NCI-H748 (cell line): ENCODE data around the gene MDH1B.
A peak's percentile ranks its signal among the peaks of the same experiment; 100 is the strongest.

Experiments used
- DNase-seq: peaks from one replicate; lab custom pipeline; 2025; ENCODE audit not compliant: unreplicated experiment; lab: John Stamatoyannopoulos, UW

The MDH1B gene

GRCh38 chr2:206698811-206699210 is 66.3 kb downstream of the MDH1B start:
- no peak for DNase-seq

- no peak for DNase-seq
These were observed 68.2 kb downstream of the MDH1B start for GRCh38 chr2:206696910-206697309.

GRCh38 chr2:206693399-206694137 is 71.6 kb downstream of the MDH1B start:
- peak; percentile 77 for DNase-seq

GRCh38 chr2:206692971-206693370 is 72.2 kb downstream of the MDH1B start:
- DNase-seq: peak; percentile 39

GRCh38 chr2:206688990-206689389 is 76.1 kb downstream of the MDH1B start:
- no peak for DNase-seq

GRCh38 chr2:206688453-206688852 is 76.7 kb downstream of the MDH1B start:
- DNase-seq: no peak
